SIG-M5 treated with dmso at 0.1 percent for 504 hours (cell line): ENCODE results near the gene CDH23.
"Not testable (repeated sequence)": the region's sequence is repeated elsewhere in the genome, so short reads cannot be mapped to it uniquely, and the experiment has no call there.

ENCODE experiments used
- DNase-seq: peaks from one replicate; lab custom pipeline; 2025; ENCODE audit not compliant: unreplicated experiment; lab: John Stamatoyannopoulos, UW

The CDH23 gene

DNA sequence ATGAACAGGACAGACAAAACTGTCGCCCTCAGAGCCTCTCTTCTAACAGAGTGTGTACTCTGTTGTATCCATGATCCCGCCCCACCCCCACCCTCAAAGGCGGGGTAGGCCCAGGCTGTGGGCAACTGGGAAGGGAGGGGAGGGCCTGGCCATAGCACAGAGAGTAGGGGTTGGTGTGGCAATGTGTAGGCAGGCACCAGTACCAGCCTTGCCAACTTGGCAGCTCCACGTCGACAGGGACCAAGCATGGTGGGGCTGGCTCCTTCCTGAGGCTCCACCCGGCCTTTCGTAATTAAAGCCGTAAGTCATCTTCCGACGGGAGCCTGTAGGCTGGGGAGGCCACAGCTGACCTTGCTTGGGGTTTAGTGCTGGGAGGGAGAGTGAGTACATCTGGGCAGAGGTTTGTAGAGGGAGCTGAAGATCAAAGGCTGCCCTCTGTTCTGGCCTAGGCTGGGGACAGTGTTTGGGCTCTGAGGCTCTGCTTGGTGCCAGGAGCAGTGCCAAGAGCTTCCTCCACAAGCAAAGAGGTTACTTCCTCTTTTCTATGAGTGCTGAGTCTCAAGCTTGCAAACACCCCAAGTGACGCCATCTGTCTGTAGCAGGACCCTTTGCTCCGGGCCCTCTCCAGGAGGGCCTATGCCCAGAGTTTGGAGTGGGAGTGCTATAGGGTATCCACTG lies 201.2 kb downstream of the CDH23 start:
- DNase-seq: peak; percentile 82

DNA sequence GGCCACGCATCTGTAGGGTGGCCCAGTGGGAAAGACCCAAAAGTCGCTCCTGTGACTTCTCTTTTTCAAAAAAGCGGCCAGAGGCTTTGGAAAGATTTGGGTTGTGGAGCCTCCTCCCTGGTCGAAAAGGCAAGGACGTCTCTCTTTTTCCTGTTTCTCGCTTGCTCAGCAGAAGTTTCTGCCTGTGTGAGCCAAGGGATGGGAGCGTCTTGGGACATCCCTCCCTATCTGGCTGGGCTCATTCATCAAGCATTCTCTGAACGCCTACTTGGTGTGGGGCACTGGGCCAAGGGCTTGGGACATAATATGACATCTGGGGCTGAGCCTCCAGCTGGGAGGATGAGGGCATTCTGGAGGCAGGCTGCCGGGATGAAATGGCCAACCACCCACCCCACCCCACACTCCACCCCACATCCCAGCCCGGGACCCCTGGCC lies 201.9 kb downstream of the CDH23 start:
- no peak for DNase-seq

DNA sequence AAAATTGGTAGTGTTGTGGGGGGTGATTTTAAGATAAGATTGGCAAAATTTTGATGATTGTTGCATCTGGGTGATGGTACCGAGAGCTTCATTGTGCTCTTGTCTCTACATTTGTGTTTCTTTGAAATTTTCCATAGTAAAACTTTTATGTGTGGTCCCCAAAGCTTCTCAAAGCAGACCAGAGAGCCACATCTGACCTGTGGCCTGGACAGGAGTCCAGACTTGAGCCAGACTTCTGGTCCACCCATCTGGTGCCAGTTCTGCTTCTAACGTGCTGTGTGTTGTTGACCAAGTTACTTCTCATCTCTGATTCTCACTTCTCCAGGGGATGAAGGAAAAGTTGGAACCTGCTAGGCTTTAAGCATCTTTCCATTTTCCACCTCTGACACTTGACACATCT lies 202.8 kb downstream of the CDH23 start:
- DNase-seq: no peak

DNA sequence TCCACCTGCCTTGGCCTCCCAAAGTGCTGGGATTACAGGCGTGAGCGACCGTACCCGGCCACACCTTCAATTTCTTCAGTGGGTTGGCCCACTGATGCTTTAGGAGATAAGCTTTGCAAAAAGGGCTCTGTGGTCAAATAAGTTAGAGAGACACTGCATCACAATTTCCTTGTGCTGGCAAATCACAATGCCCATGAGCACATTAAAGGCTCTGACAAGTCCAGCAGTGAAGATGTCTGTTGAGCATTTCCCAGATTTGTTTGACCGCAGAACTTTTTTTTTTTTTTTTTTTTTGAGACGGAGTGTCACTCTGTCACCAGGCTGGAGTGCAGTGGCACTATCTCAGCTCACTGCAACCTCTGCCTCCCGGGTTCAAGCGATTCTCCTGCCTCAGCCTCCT lies 203.5 kb downstream of the CDH23 start:
- DNase-seq: not testable (repeated sequence)

DNA sequence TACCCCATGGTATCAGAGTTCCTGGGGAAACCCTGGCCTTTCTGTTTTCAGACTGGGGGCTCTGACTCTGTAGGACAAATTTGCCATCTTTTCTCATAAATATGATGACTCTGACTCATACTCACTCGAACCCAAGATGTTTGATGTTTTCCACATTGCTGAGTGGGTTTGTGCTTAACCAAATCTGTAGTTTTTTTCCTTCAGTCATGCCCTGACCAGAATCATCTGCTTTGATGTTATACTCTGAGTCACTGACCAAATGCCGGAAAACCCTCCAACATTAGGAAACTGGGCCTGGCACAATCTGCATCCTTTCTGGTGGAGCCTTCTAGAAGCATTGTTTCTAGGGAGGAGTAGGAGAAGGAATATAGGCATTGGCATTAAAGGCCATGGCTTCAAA lies 204.1 kb downstream of the CDH23 start:
- no peak for DNase-seq

DNA sequence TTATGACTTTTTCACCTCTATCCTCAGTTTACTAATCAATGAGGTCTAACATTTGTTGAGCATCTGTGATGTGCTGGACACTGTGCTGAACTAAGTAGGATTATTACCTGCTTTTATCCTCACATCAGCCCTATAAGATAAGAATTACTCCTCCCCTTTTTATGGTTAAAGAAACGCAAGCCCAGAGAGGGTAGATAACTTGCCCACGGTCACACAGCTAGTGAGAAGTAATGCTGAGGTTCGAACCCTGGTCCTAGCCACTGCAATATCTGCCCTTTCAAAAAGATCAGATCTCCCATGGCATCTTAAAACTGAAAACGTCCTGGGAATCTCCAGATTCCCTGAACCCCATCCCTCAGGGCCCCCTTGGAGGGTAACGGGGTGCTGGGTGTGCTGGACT lies 204.6 kb downstream of the CDH23 start:
- no peak for DNase-seq

DNA sequence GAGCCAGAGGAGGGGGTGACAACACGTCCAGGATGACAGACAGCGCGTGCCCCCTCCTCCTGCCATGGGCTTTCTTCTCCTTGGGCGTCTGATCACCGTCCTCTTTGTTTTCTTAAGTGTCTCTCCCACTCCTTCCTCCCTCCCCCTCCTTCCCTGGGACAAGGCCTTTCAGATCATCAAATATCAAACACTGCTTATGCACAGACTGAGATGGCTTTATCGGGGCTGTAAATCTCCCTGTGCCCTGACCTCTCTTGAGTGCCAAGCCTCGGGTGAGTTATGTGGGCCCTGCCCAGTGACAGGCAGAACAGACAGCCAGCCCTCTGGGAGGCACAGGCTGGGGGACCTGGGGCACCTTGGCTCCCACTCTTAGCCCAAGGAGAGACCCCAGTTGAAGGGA lies 206.4 kb downstream of the CDH23 start:
- DNase-seq: no peak

DNA sequence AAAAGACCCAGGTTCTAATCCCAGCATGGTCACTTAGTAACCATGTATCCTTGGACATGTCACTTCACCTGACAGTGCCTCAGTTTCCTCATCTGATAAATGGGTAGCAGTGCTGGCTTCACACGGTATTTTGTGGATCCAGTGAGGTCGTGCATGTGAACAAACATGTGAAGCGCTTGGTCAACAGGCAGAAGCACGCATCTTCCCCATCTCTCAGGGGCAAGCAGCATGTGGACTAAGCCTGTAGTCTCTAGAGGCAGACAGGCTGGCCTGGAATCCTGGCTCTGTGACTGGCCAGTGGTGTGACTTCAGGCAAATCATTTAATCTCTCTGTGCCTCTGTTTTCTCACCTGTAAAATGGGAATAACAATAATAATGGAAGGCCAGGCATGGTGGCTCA lies 207.0 kb downstream of the CDH23 start:
- no peak for DNase-seq

DNA sequence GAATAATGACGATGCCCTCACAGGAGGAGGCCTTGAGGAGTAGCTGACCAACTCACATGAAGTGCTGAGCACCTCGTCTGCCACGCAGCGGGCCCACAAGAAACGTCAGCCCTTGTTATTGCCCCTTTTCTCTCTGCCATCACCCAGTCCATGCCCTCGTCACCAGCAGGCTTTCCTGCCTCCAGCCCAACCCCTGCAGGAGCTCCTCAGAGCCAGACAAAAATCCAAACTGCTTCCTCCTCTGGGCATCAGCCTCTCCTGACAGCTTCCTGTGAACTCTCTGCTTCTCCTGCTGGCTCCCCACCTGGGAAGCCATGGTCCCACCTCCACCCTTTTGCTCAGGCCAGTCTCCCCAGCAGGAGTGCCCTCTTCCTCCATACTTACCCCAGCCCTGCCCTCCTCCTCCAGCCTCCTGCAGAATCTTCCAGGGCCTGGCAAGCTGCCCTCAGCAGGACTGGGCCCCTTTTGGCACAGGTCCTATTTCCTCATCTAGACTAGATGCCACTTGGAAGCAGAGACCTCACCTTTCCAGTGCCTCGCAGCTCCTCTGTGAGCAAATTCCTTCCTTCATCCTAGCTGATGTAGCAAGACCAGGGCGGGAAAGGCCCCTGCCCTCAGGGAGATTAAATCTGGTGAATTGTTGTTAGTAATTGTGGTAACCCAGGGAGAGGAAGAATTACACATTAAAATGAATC lies 207.8 kb downstream of the CDH23 start:
- no peak for DNase-seq

DNA sequence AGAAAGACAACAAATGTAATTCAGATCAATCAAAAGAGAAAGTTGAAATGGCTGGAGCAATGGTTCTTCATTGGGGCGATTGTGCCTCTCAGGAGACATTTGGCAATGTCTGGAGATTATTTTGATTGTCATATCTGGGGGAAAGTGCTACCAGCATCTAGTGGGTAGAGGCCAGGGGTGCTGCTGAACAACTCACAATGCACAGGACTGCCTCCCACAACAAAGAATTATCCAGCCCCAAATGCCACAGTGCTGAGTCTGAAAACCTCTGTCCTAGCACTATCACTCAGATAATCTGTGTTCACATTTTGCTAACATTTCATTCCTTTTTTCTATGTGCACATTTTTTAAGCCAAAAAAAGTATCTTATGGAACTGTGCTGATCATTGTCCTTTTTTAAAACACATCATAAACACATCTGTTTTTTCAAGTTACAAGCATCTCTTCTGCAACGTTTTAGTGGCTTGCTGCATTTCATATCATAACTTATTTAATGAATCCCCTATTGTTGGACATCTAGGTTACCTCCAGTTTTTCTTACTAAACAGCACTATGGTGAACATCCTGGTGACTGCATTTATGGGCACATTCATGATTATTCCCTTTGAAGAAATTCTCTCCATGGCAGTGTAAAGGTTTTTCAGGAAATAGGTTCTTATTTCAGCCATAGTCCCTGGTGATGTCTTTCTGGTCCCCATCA lies 208.7 kb downstream of the CDH23 start:
- DNase-seq: no peak

DNA sequence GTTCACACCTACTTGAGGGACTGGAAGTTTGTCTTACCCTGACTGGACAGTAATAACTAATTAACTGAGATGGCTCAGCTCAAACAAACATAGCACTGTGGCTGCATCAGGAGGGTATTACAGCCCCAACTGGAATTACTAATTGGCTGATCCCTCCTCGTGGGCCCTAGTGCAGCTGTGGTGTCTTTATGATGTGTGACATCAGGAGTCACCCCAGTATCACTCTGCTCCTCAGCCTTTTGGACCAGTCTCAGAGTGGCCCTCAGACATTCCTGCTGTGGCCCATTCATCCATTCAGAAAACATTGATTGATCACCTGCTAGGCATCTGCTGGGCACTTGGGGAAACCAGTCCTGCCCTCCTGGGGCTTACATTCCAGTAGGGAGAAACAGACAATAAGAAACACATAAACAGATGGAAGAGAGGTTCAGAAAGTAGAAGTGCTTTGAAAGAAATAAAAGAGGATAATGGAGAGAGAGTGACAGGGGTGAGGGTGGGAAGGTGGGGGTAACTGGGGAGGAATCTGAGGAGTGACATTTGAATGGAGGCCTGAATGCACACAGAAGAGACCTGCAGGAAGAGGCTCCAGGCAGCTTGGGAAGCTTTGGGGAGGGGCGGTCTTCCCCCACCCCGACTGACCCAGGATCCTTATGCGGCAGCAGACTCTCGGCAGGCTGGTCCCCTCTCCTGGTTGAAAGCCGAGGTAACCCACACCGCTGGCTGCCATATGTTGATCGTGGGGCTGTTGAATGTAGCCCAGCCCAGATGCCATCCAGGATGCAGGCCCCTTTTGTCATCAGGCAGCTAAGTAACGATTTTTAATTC lies 209.7 kb downstream of the CDH23 start:
- no peak for DNase-seq

DNA sequence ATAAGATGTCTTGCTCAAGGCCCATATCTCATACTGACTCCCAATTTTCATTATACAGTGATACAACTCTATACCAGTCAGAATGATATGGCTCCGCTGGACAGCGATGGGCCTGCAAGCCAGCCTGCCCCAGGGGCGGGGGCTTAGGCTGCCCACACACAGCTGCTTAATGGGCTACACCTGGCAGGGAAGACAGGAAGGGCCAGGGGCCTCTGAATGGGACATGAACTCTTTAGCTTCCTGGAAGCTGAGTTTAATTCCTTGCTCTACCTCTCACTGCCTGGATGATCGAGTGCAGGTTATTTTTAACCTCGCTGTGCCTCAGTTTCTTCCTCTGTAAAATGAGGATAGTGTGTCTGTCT lies 210.3 kb downstream of the CDH23 start:
- no peak for DNase-seq

DNA sequence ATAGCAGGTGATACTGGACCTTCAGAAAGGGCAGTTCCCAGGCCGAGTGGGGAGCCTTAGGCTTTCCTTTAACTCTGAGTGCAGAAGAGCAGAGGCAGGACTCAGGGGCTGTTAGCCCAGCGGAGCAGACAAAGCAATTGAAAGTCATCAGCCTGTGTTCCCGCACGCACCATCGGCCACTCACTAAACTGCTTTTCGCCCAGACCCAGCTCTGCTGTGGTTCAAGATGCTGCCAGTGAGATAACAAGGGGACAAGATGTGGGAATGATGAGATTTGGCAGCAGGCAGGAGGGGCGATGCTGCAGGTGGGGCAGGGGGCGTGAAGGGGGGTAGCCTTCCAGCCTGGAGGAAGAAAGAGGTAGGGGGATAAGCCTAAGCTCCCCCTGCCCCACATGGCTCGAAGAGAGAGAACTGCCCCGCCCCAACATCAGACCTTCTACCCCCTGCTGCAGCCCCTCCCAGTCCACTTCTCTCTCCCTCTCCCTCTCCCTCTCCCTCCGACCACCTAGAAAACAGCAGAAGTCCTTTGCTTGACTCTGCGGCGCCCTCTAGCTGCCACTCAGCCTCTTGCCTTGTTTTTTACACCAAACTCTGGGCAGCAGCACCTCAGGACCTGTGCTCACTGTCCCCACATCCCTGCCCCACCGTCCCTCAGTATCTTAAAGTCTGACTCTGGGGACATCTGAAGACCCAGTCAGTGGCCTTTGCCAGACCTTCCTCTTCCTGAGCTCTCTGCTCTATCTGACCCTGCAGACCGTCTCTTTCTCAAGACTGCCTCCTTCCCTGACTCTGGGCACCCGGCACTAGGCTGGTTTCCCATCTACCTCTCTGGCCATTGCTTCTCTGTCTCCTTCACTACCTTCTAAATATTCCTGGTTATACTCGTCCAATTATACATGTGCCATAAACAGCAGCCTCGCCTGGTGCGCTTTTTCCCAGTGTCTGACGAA lies 212.4 kb downstream of the CDH23 start:
- peak; percentile 61 for DNase-seq

DNA sequence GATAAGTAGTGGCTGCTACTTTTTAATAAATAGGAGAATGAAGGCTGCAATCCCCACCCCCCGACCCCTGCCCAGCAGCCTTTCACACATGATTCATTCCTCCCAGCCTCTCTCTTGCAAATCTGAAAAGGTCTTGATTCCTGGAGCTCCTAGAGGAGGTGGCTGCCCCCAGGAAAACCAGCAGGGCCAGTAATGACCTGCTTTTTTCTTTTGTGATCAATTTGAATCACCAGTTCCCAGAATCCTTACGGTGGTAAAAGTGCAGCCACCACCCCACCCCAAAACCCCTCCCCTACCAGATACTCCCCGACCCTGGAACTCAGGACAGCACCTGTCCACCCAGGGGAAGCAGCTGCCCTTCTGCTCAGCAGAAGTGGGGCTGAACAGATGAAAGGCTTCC lies 213.9 kb downstream of the CDH23 start:
- no peak for DNase-seq

DNA sequence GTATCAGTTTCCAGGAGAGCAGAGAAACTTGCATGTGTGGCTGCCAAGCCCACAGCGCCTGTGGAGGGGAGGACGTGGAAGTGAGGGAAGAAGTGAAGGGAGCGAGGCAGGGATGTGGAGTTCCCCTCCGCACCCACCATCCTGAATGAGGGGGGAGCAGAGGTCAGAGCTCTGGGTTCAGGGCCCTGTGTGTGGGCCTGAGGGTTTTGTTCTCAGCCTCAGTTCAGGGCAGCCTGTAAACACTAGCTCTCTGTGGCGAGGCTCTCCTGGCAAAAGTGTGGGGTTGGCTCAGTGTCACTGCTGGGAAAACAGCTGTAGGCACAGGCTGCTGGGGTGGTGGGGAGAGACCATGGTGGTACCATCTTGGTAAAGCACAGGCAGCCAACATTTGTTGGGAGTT lies 214.4 kb downstream of the CDH23 start:
- no peak for DNase-seq

DNA sequence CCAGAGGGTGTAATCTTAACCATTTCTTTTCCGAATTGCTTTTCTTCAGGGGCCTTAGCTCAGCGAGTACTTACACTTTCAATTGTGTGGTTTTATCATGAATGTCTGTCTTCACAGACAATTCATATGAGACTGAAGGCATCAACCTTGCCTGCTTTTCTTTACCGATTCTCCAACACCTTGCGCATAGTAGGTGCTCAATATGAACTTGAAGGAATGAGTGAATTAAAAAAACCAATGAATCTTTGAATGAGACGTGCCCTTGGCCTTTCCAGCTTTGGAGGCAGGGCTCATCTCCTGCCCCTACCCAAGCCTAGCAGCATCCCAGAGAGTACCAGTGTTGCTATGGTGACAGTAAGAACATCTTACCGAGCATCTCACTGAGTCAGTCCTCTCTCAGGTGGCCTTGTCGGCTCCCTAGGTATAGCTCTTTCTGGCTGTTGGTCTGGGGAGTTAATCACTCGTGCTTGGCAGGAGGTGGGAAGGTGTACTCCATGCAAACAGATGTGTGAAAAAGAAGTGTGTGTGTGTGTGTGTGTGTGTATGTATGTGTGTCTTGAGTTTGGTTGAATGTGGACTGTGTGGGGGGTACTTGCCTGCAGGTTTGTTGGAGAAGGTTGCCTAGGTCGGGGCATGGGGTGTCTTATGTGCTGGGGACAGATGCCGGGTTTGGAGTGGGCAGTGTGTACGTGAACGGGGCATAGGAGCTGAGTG lies 215.1 kb downstream of the CDH23 start:
- no peak for DNase-seq

DNA sequence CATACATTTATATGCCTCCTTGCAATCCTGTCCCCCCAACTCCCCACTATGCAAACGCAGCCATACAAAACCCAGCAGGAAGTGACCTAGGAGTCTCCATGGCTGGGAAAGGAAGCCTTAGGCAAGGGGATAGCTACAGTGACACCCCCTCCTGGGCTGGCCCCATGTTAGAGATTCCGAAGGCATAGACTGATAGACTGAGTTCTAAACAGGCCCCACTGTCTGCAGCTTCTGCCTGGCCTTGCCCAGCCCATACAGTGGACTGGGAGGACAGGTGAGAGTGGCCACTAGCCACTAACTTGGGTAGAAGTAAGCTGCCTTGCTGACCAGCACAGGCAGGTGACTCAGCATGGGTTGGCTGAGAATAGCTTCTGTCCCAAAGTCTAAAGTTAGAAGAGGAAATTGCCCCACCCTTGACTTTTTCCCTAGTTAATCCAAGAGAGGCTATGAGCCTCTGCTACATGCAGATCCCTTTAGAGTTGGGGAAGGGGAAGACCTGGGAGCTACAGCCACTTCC lies 216.6 kb downstream of the CDH23 start:
- DNase-seq: no peak

DNA sequence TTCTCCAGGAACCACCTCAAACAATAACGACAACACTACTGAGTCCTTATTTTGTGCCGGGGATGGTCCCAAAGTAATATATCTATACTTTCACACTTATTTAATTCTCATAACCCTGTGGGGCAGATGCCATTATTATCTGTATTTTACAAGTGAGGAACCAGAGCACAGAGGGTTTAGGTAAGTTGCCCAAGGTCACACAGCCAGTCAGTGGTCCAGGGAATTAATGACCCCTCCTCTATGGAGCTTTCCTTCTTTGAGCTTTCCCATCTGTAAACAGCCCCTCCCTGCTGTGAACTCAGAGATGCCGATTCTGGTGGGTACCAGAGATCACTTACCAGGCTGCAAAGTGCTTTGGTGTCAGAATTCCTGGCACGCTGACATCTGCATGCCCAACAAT lies 217.2 kb downstream of the CDH23 start:
- no peak for DNase-seq

DNA sequence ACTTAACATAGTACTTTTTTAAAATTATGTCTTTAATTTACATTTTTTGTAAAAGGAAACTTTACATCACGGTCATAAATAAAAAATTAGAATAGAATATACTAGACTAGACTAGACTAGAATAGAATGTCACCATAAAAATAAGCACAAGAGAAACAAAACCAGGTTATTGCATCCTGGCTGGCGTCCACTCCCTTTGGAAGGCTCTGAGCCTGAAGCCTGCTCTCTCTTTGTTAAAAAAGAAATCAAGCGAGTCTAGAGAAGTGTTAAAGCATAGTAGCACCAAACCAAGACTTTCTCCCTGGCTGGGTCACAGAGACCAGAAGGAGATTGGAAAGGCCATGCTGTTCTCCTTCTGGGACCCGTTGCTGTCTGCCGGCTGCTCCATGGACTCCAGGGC lies 218.2 kb downstream of the CDH23 start:
- no peak for DNase-seq
